Smooth muscle cell (in vitro differentiated cells): Measurements from ENCODE around the gene RFTN1. TPM values are rescaled to one million over a fixed set of nuclear protein-coding genes. Genes with fewer than 3 reads are reported as not detected.

Experiments used
- DNase-seq: peaks from one replicate; lab custom pipeline; 2025; ENCODE audit not compliant: unreplicated experiment; lab: John Stamatoyannopoulos, UW
- H2AFZ ChIP-seq: fragments of 200-600 bp; sonication (generic); 2 replicates; pipeline ENCODE4 v1.6.0; 2016; ENCODE audit warnings: antibody characterized with exemption, low read depth, mild to moderate bottlenecking
- H3F3A ChIP-seq: fragments of 200-600 bp; sonication (generic); 2 replicates; pipeline ENCODE4 v1.6.0; 2017; ENCODE audit warnings: antibody characterized with exemption, low read depth
- H3K27ac ChIP-seq: fragments of 200-600 bp; sonication (generic); 2 replicates; pipeline ENCODE4 v1.5.1; 2016; ENCODE audit warnings: low read depth, mild to moderate bottlenecking
- H3K27me3 ChIP-seq: fragments of 200-600 bp; sonication (generic); 2 replicates; pipeline ENCODE4 v1.6.1; 2016; ENCODE audit warnings: low read depth, mild to moderate bottlenecking
- H3K36me3 ChIP-seq: fragments of 200-600 bp; sonication (generic); 2 replicates; pipeline ENCODE4 v1.5.1; 2016; ENCODE audit warnings: low read depth
- H3K4me1 ChIP-seq: fragments of 200-600 bp; sonication (generic); 2 replicates; pipeline ENCODE4 v1.5.1; 2016; ENCODE audit warnings: low read depth
- H3K4me2 ChIP-seq: fragments of 200-600 bp; sonication (generic); 2 replicates; pipeline ENCODE4 v1.6.0; 2016; ENCODE audit warnings: mild to moderate bottlenecking
- H3K4me3 ChIP-seq: fragments of 200-600 bp; sonication (generic); 2 replicates; pipeline ENCODE4 v1.5.1; 2016; ENCODE audit warnings: mild to moderate bottlenecking
- H3K79me2 ChIP-seq: fragments of 200-600 bp; sonication (generic); 2 replicates; pipeline ENCODE4 v1.6.0; 2016; ENCODE audit warnings: low read depth, mild to moderate bottlenecking
- H3K9ac ChIP-seq: fragments of 200-600 bp; sonication (generic); 2 replicates; pipeline ENCODE4 v1.6.0; 2016; ENCODE audit warnings: low read depth
- H3K9me3 ChIP-seq: fragments of 200-600 bp; sonication (generic); replicated peaks from 2 replicates; pipeline ENCODE4 v1.5.1; 2016; ENCODE audit warnings: low read depth
- H4K20me1 ChIP-seq: fragments of 200-600 bp; sonication (generic); 2 replicates; pipeline ENCODE4 v1.6.0; 2016; ENCODE audit warnings: low read depth
- whole genome bisulfite sequencing: methylation state at CpG from one replicate; pipeline ENCODE4 v1.1.7; 2016; ENCODE audit warnings: low lambda C conversion rate; 5-methylcytosine and 5-hydroxymethylcytosine counted together
- polyA plus RNA-seq: library from polyadenylated mRNA; unstranded; fragments of >200 nt; fragmentation: Nextera tagmentation; extraction: Ambion mirVana; gene quantifications from 2 replicates; pipeline ENCODE4 v1.2.1, GENCODE V29; 2016
- total RNA-seq: library from RNA; depleted of rRNA; stranded (reverse); fragments of >200 nt; gene quantifications from 2 replicates; pipeline ENCODE4 v1.2.3, GENCODE V29; 2014
- TF ChIP-seq, protein P1 (sequence below): fragments of 200-600 bp; sonication (generic); IDR thresholded peaks from 2 replicates; pipeline ENCODE4 v1.5.1; 2017; ENCODE audit warnings: borderline replicate concordance, mild to moderate bottlenecking, antibody characterized with exemption; ENCODE audit not compliant: insufficient read depth, poor library complexity, severe bottlenecking

Gene RFTN1
- total and polyA plus RNA-seq, 2 experiments from 2014 or later: 21.7 to 35.6 TPM

DNA sequence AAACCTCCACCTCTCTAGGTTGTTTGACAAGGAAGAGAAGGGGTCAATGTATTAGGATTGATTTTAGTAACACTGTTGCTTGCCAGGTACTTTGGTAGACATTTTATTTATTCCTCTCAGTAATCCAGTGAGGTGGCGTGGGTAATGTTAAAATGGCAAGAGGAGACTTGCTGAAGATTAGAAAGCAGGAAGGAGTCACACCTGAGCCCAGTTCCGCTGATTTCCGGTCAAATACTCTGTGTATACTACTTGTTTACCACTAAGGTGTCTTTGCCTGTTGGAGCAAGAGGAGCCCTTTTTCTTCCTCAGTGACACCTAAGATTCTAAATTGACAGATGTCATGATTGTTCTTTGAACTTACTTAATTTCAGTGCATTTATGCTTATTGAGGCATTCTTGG is 246.8 kb downstream of the RFTN1 start:
- Histone ChIP-seq H3K4me2 (no peak overlapping the region), H3K4me1 (peaks cover 6% of the 10 kb centered on the region), H3K4me3 (no peak overlapping the region), H3K27ac (no peak overlapping the region), H3K9ac (peak overlapping the region; percentile 3), H2AFZ (no peak overlapping the region), H3K27me3 (no peaks in the 10 kb centered on the region), H3K9me3 (no peaks in the 10 kb centered on the region), H3K36me3 (no peaks in the 10 kb centered on the region), H3K79me2 (peaks cover 56% of the 10 kb centered on the region), H3F3A (no peaks in the 10 kb centered on the region), H4K20me1 (peaks cover 7% of the 10 kb centered on the region)
- TF ChIP-seq, protein P1, sequence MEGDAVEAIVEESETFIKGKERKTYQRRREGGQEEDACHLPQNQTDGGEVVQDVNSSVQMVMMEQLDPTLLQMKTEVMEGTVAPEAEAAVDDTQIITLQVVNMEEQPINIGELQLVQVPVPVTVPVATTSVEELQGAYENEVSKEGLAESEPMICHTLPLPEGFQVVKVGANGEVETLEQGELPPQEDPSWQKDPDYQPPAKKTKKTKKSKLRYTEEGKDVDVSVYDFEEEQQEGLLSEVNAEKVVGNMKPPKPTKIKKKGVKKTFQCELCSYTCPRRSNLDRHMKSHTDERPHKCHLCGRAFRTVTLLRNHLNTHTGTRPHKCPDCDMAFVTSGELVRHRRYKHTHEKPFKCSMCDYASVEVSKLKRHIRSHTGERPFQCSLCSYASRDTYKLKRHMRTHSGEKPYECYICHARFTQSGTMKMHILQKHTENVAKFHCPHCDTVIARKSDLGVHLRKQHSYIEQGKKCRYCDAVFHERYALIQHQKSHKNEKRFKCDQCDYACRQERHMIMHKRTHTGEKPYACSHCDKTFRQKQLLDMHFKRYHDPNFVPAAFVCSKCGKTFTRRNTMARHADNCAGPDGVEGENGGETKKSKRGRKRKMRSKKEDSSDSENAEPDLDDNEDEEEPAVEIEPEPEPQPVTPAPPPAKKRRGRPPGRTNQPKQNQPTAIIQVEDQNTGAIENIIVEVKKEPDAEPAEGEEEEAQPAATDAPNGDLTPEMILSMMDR: no peak
- no peak for DNase-seq
- WGBS: 95% methylated on average over 3 of the region's 3 CpGs

Other genes with a start within 250 kb of the RFTN1 start
- gene DPH3, start 248.8 kb downstream of the RFTN1 start, total RNA-seq: 42.9 and 44.7 TPM in 2 replicates
- gene DPH3, start 248.8 kb downstream of the RFTN1 start, polyA plus RNA-seq: 69.5 and 78.8 TPM in 2 replicates
- 13.3 and 15.7 TPM in 2 replicates for gene OXNAD1, start 248.5 kb downstream of the RFTN1 start, total RNA-seq
- gene OXNAD1, start 248.5 kb downstream of the RFTN1 start, polyA plus RNA-seq: 9.2 and 12.4 TPM in 2 replicates
- not detected in 2 replicates for gene DAZL, start 91.7 kb upstream of the RFTN1 start, total RNA-seq
- not detected in 2 replicates for gene DAZL, start 91.7 kb upstream of the RFTN1 start, polyA plus RNA-seq